GM13976 (cell line): ENCODE results near the gene EVC.

Experiments
- DNase-seq: peaks from one replicate; pipeline ENCODE4 v3.0.0; 2012; ENCODE audit warnings: low spot score
- in situ Hi-C: fragments of 300-500 bp; cut with MboI; formaldehyde crosslinking; loops from one replicate; pipeline ENCODE4 v1.12.0; 2022; ENCODE audit warnings: low sequenced_read_pairs, mixed read lengths, inconsistent platforms; ENCODE audit not compliant: unreplicated experiment
- TF ChIP-seq, protein P1 (sequence below): IDR thresholded peaks from 2 replicates; pipeline ENCODE4 v1.5.1; 2012; ENCODE audit warnings: borderline replicate concordance, mild to moderate bottlenecking; ENCODE audit not compliant: insufficient read depth; ENCODE audit errors: extremely low read depth, missing control alignments, control extremely low read depth

Gene EVC

DNA sequence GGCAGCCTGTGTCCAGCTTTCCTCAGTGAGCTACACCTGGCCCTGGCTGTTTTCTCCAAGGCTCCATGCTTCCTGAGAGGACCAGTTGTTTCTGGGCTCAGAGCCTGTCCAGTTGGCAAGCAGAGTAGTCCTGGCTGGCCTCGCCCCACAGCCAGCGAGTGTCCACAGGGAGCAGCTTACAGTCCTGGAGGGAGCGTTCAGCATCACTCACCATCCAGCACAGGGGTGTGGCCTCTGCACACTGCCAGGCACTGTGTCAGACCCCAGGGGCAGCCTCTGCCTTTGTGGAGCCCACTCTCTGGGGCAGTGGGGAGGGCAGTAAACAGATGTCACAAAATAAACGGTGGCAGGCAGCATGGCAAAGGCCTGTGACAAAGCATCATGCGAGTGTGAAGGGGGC lies 23.9 kb downstream of the EVC start:
- no peak for DNase-seq
- in situ Hi-C loops = no loop called here
- TF ChIP-seq, protein P1, sequence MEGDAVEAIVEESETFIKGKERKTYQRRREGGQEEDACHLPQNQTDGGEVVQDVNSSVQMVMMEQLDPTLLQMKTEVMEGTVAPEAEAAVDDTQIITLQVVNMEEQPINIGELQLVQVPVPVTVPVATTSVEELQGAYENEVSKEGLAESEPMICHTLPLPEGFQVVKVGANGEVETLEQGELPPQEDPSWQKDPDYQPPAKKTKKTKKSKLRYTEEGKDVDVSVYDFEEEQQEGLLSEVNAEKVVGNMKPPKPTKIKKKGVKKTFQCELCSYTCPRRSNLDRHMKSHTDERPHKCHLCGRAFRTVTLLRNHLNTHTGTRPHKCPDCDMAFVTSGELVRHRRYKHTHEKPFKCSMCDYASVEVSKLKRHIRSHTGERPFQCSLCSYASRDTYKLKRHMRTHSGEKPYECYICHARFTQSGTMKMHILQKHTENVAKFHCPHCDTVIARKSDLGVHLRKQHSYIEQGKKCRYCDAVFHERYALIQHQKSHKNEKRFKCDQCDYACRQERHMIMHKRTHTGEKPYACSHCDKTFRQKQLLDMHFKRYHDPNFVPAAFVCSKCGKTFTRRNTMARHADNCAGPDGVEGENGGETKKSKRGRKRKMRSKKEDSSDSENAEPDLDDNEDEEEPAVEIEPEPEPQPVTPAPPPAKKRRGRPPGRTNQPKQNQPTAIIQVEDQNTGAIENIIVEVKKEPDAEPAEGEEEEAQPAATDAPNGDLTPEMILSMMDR = no peak

- no peak for DNase-seq
- in situ Hi-C loops = no loop called here
- TF ChIP-seq, protein P1 = no peak
These were observed 24.5 kb downstream of the EVC start for GRCh38 chr4:5735463-5735862.

- TF ChIP-seq, protein P1 = no peak
- DNase-seq = no peak
- in situ Hi-C loops = no loop called here
These were observed 27.1 kb downstream of the EVC start for GRCh38 chr4:5738061-5738460.

GRCh38 chr4:5742388-5742787 lies 31.4 kb downstream of the EVC start:
- in situ Hi-C loops = no loop called here
- TF ChIP-seq, protein P1 = no peak
- DNase-seq = no peak

DNA sequence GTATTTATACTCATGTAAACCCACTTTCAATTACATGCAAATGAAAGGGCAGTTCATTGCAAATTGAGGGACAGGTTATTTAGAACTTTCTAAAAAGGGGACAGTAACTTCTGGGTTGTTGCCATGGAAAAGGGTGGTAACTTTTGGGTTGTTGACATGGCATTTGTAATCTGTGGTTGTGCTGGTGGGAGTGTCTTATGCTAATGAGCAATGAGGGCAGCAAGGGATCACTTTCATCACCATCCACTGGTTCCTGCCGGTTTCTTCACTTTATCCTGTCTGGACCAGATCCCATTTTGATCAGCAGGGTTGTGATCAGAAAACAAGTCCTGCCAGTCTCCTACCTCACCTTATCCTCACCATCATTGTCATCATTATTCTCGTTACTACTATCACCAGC lies 32.0 kb downstream of the EVC start:
- TF ChIP-seq, protein P1 = no peak
- DNase-seq = no peak
- in situ Hi-C loops = no loop called here

DNA sequence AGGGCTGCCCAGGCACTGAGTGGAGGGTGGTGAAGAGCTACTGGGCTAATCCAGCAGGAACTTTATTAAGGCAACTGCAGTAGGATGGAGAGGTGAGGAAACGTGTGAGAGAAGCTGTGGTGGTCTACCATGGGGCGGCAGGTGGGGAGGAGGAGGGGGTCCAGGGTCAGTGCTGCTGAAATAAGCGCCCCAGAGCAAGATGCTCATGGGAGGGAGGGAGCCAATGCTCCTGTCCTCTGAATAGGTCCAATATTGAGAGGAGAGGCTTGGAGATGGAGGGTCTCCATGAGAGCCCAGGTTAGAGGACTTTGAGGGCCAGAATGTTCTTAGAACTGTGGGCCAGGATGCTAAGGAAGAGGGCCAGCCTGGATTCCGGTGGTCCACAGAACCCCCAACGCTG lies 35.2 kb downstream of the EVC start:
- no peak for DNase-seq
- in situ Hi-C loops = no loop called here
- TF ChIP-seq, protein P1 = no peak
